Sigmoid colon (tissue), 7 donors: Measurements from ENCODE around the gene KRT17. TPM values are rescaled to one million over a fixed set of nuclear protein-coding genes. Genes with fewer than 3 reads are reported as not detected.
"Not testable (repeated sequence)": the region's sequence is repeated elsewhere in the genome, so short reads cannot be mapped to it uniquely, and the experiment has no call there.

Experiments
- DNase-seq: peaks from one replicate; pipeline ENCODE4 v3.0.0-alpha.2; 2019
- H3K27ac ChIP-seq, 4 donors: fragments of 200-600 bp; sonication (generic); one replicate each; pipeline ENCODE4 v1.5.1; 2016 to 2019; ENCODE audit warnings: mild to moderate bottlenecking in 1 of 4
- H3K27me3 ChIP-seq, 3 donors: fragments of 200-600 bp; sonication (generic); one replicate each; pipeline ENCODE4 v1.5.1; 2019; ENCODE audit warnings: mild to moderate bottlenecking in 1 of 3
- H3K36me3 ChIP-seq, 4 donors: fragments of 200-600 bp; sonication (generic); one replicate each; pipeline ENCODE4 v1.5.1; 2016 to 2019
- H3K4me1 ChIP-seq, 4 donors: fragments of 200-600 bp; sonication (generic); one replicate each; pipeline ENCODE4 v1.5.1; 2017 to 2019
- H3K4me3 ChIP-seq, 4 donors: fragments of 200-600 bp; sonication (generic); one replicate each; pipeline ENCODE4 v1.5.1; 2017 to 2019; ENCODE audit warnings: mild to moderate bottlenecking in 2 of 4, moderate library complexity in 1 of 4
- H3K9me3 ChIP-seq, 4 donors: fragments of 200-600 bp in 3 of 4; sonication (generic) in 3 of 4; one replicate each; pipeline versions ENCODE4 v1.5.1 to v1.6.1; 2013 to 2019
- CTCF ChIP-seq, 4 experiments: fragments of 450-650 bp in 3 of 4; fragments of 200-600 bp in 1 of 4; IDR thresholded peaks; one replicate each; pipeline ENCODE4 v1.5.1; 2016 to 2019; ENCODE audit warnings: antibody characterized with exemption in 4 of 4, mild to moderate bottlenecking in 3 of 4, moderate library complexity in 2 of 4
- EP300 ChIP-seq, 4 donors: sonication (generic); formaldehyde crosslinking; IDR thresholded peaks; one replicate each; pipeline ENCODE4 v1.6.1; 2017; ENCODE audit warnings: antibody characterized with exemption in 4 of 4
- POLR2A ChIP-seq, 2 donors: fragments of 450-650 bp; IDR thresholded peaks; one replicate each; pipeline ENCODE4 v1.6.1; 2016; ENCODE audit warnings: antibody characterized with exemption in 2 of 2, mild to moderate bottlenecking in 2 of 2, moderate library complexity in 2 of 2
- POLR2AphosphoS5 ChIP-seq, 4 donors: sonication (generic); formaldehyde crosslinking; IDR thresholded peaks; one replicate each; pipeline ENCODE4 v1.6.1; 2017; ENCODE audit warnings: antibody characterized with exemption in 4 of 4
- WGBS, 2 donors: extraction: QIAGEN DNeasy Blood & Tissue Kit; methylation state at CpG; one replicate each; pipeline ENCODE4 v1.1.7; 2013; 5-methylcytosine and 5-hydroxymethylcytosine counted together
- intact Hi-C: fragments of 100-400 bp; cut with DNase I; formaldehyde crosslinking; loops from one replicate; pipeline ENCODE4 v1.15.1; 2023
- polyA plus RNA-seq, 3 donors: library from polyadenylated mRNA; stranded (reverse); fragments of 200-250 nt; gene quantifications; one replicate each; pipeline ENCODE4 v1.2.3, GENCODE V29; 2013
- total RNA-seq, 4 donors: library from RNA; depleted of rRNA; stranded (reverse); fragments of >200 nt; gene quantifications; one replicate each; pipeline ENCODE4 v1.1.0, GENCODE V29; 2016
- donor health status: healthy with polysubstance abuse.
- donor health status: Bipolar disorder and iron deficiency.
- donor health status: healthy.

The KRT17 gene
- total and polyA plus RNA-seq, 7 donors, result 0.17 to 5.3 (median 1.2) TPM; not detected in 4

DNA sequence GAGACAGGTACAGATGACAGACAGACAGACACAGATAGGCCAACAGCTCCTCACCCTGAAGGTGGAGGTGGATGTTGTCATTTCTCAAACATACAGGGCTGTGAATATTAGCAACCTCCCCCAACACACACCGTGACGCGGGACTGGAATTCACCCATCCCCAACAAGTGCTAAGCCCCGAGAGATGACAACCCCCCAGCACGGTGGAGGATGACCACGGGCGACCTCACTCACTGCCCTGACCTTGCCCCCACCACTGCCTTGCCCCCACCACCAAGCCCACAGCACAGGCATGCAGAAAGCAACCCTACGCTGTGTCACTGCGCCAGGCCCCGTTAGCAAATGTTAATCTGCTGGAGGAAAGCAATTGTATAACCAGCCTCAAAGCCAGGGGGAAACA lies 4.9 kb upstream of the KRT17 start:
- TF ChIP-seq POLR2AphosphoS5 (IDR thresholded peaks at IDR 0.05) (no peak), POLR2A (IDR thresholded peaks at IDR 0.05) (no peak), EP300 (IDR thresholded peaks at IDR 0.05) (no peak), CTCF (IDR thresholded peaks at IDR 0.05) (no peak)
- Histone ChIP-seq H3K4me1 (no peaks in the 10 kb centered on the region), H3K36me3 (no peaks in the 10 kb centered on the region), H3K4me3 (no peak overlapping the region), H3K27ac (no peak overlapping the region), H3K9me3 (no peaks in the 10 kb centered on the region), H3K27me3 (no peaks in the 10 kb centered on the region)
- DNase-seq, result no peak
- intact Hi-C loops, result no loop called here
- WGBS, 2 donors, result 82 to 86% methylated on average over 10 of the region's 10 CpGs

DNA sequence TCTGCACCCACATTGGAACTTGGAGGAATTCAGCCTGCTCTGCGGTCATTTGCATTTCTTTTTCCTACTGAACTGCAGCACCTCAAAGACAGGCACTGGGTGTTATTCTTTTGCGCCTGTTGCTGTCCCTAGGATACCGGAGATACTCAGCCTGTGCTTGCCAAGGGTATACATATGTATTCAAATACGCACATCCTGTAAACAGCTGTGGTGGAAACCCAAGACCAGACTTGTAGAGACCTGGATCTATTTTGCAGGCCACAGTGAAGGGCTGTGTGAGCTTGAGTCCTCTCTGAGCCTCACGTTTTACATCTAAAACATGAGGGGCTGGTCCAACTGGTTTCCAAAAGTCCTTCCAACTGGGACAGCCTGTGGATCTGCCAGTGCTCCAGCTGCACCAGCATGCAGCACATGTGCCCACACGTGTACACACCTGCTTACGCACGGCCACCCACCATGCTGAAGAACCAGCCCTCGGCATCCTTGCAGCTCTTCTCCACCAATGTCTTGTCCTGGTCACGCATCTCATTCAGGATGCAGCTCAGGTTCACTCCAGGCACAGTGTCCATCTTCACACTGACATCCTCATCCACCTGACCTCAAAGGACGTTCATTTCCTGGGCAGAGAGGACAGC lies 4.4 kb upstream of the KRT17 start:
- H3K27me3 ChIP-seq, H3K36me3 ChIP-seq, H3K4me1 ChIP-seq, H3K4me3 ChIP-seq, H3K27ac ChIP-seq, H3K9me3 ChIP-seq, intact Hi-C loops, DNase-seq: not testable (repeated sequence)
- 87 to 89% methylated on average over 11 of the region's 11 CpGs for WGBS, 2 donors

DNA sequence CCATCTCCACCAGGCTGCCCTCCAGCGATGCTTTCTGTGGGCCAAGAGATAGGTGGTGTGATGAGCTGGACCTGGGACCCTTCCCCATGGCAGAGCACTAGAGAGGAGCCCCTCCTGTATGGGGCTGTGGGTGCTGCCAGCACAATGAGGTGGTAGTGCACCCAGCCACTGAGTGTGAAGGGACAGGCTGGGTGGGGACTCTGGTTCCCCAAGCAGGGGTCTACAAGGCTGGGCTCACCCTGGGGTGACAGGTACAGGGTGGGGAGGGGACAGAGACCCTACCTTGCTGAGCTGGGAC lies 3.6 kb upstream of the KRT17 start:
- DNase-seq, H3K36me3 ChIP-seq, H3K4me1 ChIP-seq, H3K27ac ChIP-seq, H3K9me3 ChIP-seq, H3K4me3 ChIP-seq, H3K27me3 ChIP-seq, intact Hi-C loops: not testable (repeated sequence)
- 73 to 78% methylated on average over 1 of the region's 1 CpG for WGBS, 2 donors

- intact Hi-C loops, result no loop called here
- no peaks in the 10 kb centered on the region for H3K36me3 ChIP-seq
- TF ChIP-seq EP300 (IDR thresholded peaks at IDR 0.05) (no peak), CTCF (IDR thresholded peaks at IDR 0.05) (no peak), POLR2AphosphoS5 (IDR thresholded peaks at IDR 0.05) (no peak), POLR2A (IDR thresholded peaks at IDR 0.05) (no peak)
- no peak overlapping the region for H3K27ac ChIP-seq
- DNase-seq, result no peak
- peaks cover 0 to 3% (median 0%) of the 10 kb centered on the region in 3 donors for H3K27me3 ChIP-seq
- WGBS, 2 donors, result 89% methylated on average over 23 of the region's 23 CpGs
- no peaks in the 10 kb centered on the region for H3K4me1 ChIP-seq
- no peak overlapping the region for H3K4me3 ChIP-seq
- H3K9me3 ChIP-seq, result no peaks in the 10 kb centered on the region
Observed at GRCh38 chr17:41627316-41628072, 3.1 kb upstream of the KRT17 start.

GRCh38 chr17:41626914-41627295 lies 2.5 kb upstream of the KRT17 start:
- H3K9me3 ChIP-seq, H3K27ac ChIP-seq, intact Hi-C loops, DNase-seq, H3K27me3 ChIP-seq, H3K4me1 ChIP-seq, H3K36me3 ChIP-seq, H3K4me3 ChIP-seq: not testable (repeated sequence)
- WGBS, 2 donors, result 87% methylated on average over 5 of the region's 5 CpGs

- H3K36me3 ChIP-seq, H3K27me3 ChIP-seq, intact Hi-C loops, H3K4me1 ChIP-seq, H3K4me3 ChIP-seq, H3K9me3 ChIP-seq, H3K27ac ChIP-seq: not testable (repeated sequence)
- WGBS, 2 donors, result 78 to 88% methylated on average over 17 of the region's 17 CpGs
- DNase-seq, result peak; percentile 41
Observed at GRCh38 chr17:41626028-41626913, 1.9 kb upstream of the KRT17 start.
